Progenitor cell of endocrine pancreas (in vitro differentiated cells): ENCODE data around the gene TMEM115. TPM values are rescaled to one million over a fixed set of nuclear protein-coding genes. Genes with fewer than 3 reads are reported as not detected.

Experiments used
- DNase-seq: peaks from one replicate; pipeline ENCODE4 v3.0.0; 2021; ENCODE audit warnings: low spot score; ENCODE audit not compliant: unreplicated experiment
- H3K27ac Mint-ChIP-seq: 2 replicates; pipeline ENCODE4 v1.8.0; 2021; ENCODE audit warnings: mild to moderate bottlenecking, moderate library complexity, mixed read lengths
- H3K27me3 Mint-ChIP-seq: 2 replicates; pipeline ENCODE4 v1.8.0; 2021; ENCODE audit warnings: mixed read lengths
- H3K36me3 Mint-ChIP-seq: 2 replicates; pipeline ENCODE4 v1.8.0; 2022; ENCODE audit warnings: mixed read lengths; ENCODE audit not compliant: insufficient read depth
- H3K4me1 Mint-ChIP-seq: 2 replicates; pipeline ENCODE4 v1.8.0; 2021; ENCODE audit warnings: low read depth, mixed read lengths
- H3K4me3 Mint-ChIP-seq: 2 replicates; pipeline ENCODE4 v1.8.0; 2021; ENCODE audit warnings: low read depth, mild to moderate bottlenecking, moderate library complexity, mixed read lengths
- H3K9me3 Mint-ChIP-seq: 2 replicates; pipeline ENCODE4 v1.8.0; 2021; ENCODE audit warnings: low read depth, mixed read lengths
- CTCF ChIP-seq: fragments of 200-600 bp; sonication (generic); IDR thresholded peaks from one replicate; pipeline ENCODE4 v1.5.0; 2021; ENCODE audit warnings: antibody characterized with exemption, mild to moderate bottlenecking; ENCODE audit not compliant: unreplicated experiment
- total RNA-seq: library from RNA; stranded (reverse); gene quantifications from 2 replicates; pipeline ENCODE4 v1.2.1, GENCODE V29; 2021

Gene TMEM115
- total RNA-seq, 1 donor from 2014 or later = 33.0 TPM

- H3K4me3 Mint-ChIP-seq = no peak overlapping the region
- TF ChIP-seq CTCF = no peak
- no peak overlapping the region for H3K27ac Mint-ChIP-seq
- DNase-seq = no peak
- no peaks in the 10 kb centered on the region for H3K36me3 Mint-ChIP-seq
- peaks cover 58% of the 10 kb centered on the region for H3K27me3 Mint-ChIP-seq
- no peaks in the 10 kb centered on the region for H3K9me3 Mint-ChIP-seq
- peaks cover 15% of the 10 kb centered on the region for H3K4me1 Mint-ChIP-seq
Observed at GRCh38 chr3:50340147-50340447, 19.2 kb downstream of the TMEM115 start.

DNA sequence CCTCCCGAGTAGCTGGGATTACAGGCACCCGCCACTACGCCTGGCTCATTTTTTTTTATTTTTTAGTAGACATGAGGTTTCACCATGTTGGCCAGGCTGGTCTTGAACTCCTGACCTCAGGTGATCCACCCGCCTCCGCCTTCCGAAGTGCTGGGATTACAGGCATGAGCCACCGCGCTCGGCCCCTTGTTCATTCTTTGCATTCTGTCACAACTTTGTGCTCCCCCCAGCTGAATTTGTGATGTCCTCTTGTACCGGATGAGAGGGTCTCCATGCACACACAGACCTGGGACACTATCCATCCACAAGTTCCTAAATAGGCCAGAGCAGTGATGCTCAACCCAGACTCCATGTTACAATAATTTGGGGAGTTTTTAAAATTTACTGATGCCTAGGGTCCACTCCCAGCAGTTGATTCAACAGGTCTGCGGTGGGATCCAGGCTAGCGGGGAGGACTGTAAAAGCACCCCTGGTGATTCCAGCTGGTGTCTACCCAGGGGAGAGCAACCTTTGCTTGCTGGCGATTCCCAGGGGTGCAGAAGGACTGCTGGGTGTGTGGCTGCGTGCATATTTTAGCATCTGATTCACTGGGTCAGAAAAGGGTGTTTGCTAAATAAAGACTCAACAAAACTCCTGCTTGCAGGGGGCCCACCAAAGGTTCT lies 19.7 kb downstream of the TMEM115 start:
- Mint-ChIP-seq H3K4me3 (peak overlapping the region; percentile 93), H3K27ac (no peak overlapping the region), H3K36me3 (no peaks in the 10 kb centered on the region), H3K9me3 (no peaks in the 10 kb centered on the region), H3K27me3 (peaks cover 54% of the 10 kb centered on the region), H3K4me1 (peaks cover 15% of the 10 kb centered on the region)
- TF ChIP-seq CTCF = no peak
- DNase-seq = no peak

- H3K27me3 Mint-ChIP-seq = peaks cover 49% of the 10 kb centered on the region
- no peaks in the 10 kb centered on the region for H3K9me3 Mint-ChIP-seq
- H3K4me3 Mint-ChIP-seq = peak overlapping the region; percentile 93
- H3K4me1 Mint-ChIP-seq = peaks cover 15% of the 10 kb centered on the region
- DNase-seq = no peak
- no peak overlapping the region for H3K27ac Mint-ChIP-seq
- no peaks in the 10 kb centered on the region for H3K36me3 Mint-ChIP-seq
- TF ChIP-seq CTCF = no peak
Observed at GRCh38 chr3:50338965-50339364, 20.4 kb downstream of the TMEM115 start.

DNA sequence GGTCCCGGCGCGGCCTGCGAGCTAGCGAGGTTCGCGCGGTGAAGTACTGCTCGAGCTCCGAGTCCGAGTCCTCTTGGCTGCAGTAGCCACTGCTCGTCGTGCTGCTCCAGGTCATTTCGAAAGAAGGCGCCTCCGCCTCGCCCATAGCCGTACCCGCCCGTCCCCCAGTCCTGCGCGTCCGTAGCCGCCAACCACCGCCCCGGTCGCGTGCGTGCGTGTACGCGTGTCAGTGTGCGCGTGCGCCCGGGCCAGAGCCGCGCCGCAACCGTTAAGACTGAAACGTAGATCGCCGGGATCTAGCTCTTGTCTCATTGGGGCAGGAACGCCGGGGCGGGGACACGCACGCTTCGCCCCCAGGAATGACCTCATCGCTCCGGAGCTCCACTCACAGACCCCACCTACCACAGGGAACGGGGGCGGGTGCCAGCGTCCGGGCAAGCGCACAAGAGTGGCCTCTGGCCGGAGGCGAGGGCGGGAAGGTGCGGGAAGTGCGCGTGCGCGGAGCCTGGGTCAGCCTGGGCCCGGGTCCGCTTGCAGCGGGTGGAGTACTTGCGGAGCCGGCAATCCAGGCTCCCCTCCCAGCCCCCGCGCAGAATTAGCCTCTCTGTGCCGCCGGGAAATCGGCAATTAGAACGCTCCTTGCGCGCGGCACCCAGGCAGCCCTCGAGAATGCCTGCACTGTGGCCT lies 22.0 kb downstream of the TMEM115 start:
- peaks cover 33% of the 10 kb centered on the region for H3K27me3 Mint-ChIP-seq
- peak; percentile 96 for DNase-seq
- no peaks in the 10 kb centered on the region for H3K9me3 Mint-ChIP-seq
- peak overlapping the region; percentile 93 for H3K4me3 Mint-ChIP-seq
- no peaks in the 10 kb centered on the region for H3K36me3 Mint-ChIP-seq
- no peak for TF ChIP-seq CTCF
- H3K4me1 Mint-ChIP-seq = peaks cover 15% of the 10 kb centered on the region
- peak overlapping the region; percentile 99 for H3K27ac Mint-ChIP-seq

DNA sequence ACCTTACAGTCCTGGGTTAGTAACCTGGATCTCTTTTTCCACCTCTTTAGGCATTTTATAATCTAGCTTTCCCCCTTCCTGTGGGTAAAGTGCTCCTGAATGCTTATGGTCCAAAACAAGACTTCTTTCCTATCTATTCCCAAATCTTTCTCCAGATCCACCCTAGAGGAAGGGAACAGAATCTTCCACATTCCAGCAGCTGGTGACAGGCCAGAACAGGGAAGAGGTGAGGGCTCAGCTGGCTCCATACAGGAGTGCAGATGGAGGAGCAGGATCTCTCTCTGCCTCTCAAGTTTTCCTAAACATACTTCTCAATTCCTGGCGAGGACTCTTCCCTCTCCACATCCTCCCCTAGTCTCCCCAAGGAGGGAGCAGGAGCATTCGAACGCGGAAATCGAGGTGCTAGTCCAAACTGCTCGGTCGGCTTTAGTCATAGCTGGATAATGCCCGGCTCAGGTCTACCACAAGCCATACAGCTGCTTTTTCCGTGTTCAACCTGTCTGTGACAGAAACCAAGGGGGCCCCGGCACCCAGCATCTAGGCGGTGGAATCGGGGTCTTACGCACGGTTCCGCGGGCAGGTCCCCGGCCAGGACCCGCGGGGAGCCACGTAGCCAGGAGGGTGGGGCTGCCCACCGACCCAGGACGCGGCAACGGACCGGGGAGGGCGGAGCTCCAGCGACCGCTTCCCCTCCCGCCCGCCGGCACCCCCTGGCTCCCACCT lies 22.7 kb downstream of the TMEM115 start:
- Mint-ChIP-seq H3K27ac (peak overlapping the region; percentile 99), H3K27me3 (peaks cover 26% of the 10 kb centered on the region), H3K36me3 (no peaks in the 10 kb centered on the region), H3K9me3 (no peaks in the 10 kb centered on the region), H3K4me3 (peak overlapping the region; percentile 93), H3K4me1 (peaks cover 15% of the 10 kb centered on the region)
- DNase-seq = no peak
- TF ChIP-seq CTCF = no peak
